NCI-H524 (cell line): ENCODE measurements around the gene MAS1L.

Experiments
- DNase-seq, 2 experiments: peaks; one replicate each; lab custom pipeline; 2025; lab: John Stamatoyannopoulos, UW

The MAS1L gene, protein sequence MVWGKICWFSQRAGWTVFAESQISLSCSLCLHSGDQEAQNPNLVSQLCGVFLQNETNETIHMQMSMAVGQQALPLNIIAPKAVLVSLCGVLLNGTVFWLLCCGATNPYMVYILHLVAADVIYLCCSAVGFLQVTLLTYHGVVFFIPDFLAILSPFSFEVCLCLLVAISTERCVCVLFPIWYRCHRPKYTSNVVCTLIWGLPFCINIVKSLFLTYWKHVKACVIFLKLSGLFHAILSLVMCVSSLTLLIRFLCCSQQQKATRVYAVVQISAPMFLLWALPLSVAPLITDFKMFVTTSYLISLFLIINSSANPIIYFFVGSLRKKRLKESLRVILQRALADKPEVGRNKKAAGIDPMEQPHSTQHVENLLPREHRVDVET

DNA sequence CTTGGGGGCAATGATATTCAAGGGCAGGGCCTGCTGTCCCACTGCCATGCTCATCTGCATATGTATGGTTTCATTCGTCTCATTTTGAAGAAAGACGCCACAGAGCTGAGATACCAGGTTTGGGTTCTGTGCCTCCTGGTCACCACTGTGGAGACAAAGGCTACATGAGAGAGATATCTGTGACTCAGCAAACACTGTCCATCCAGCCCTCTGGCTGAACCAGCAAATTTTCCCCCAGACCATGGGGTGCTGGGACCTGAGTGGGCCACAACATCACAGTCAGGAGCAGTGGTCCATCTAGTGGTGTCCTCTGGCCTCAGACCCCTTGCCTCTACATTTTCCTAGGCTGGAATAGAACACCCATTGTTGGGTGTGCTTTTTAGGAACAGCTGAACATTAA, at the start of gene MAS1L:
TSS of gene MAS1L (minus strand) at position 297 of the 400 bp plus-strand sequence. CDS start at position 243, 54 bp downstream.
- DNase-seq = no peak

DNA sequence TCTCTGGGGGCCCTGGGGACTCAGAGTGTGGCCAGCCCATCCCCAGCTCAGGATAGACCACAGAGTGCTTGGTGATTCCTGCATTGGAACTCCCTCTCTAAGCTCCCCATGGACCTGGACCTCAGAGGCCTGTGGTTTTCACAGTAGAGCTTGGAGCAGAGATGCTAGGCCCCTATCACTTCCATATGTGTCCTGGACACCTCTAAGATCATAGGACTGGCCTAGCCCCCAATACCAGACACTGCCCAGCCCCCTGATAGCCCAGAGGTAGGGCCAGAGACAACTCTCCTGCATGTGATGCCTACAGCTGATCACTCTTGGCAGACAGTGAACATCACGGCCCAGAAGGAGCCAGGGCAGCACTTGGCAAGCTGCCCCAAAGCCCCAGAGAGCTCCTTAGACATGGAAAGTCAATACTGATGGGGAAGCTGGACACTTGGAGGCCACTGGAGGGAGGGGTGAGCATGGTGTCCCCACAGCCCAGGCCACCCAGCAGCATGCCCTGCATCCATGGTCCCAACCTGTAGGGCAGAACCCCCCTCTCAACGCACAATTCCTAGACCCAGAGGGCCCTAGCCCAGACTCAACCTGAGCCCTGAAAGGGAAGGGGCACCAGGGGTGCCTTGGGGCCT, 44.7 kb upstream of the MAS1L start:
- DNase-seq = no peak

DNA sequence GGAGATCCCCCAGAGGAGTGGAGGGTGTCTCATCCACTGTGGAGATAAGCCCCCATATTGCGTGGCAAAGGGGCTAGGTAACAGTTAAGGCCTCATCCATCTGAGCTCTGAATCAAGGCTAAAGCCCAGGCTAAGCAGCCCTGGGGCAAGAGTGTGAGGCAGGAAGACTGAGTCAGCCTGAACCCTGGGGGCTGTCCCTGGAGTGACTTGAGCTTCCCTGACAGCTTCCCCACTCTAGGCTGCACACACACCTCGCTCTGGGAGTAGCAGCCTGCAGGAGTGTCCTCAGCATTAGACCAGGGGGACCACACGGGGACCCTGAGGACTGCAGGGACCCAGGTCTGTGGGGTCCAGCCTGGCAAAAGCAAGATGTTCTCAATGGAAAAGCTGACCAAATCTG, 43.9 kb upstream of the MAS1L start:
- DNase-seq = no peak

DNA sequence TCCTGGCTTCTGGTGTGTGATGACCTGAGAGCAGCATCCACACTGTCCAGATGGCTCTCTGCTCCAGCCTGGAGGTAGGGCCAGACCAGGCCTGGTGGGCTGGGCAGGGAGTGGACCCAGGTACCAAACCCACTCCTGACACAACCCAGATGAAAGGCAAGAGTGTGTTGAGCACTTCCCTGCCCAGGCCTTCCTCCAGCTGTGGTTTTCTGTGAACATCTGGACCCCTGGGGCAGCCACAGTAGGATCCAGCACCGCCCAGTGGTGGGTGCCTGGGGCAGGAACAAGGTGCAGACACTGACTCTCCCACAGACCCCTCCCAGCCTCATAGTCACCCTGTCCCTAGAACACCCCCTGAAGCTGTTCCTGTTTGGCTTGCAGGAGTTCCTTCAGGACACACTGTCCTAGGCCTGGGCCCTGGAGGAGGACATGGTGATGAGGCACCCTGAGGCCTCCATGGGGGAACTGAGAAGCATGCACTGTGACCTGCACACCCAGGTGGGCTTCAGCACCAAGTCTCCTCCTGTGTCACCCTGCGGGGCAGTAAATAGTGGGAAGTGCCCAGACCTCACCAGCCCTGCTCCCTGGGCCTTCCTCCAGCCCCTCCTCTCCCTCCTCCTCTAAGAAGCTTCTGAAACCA, 43.0 kb upstream of the MAS1L start:
- DNase-seq = no peak

DNA sequence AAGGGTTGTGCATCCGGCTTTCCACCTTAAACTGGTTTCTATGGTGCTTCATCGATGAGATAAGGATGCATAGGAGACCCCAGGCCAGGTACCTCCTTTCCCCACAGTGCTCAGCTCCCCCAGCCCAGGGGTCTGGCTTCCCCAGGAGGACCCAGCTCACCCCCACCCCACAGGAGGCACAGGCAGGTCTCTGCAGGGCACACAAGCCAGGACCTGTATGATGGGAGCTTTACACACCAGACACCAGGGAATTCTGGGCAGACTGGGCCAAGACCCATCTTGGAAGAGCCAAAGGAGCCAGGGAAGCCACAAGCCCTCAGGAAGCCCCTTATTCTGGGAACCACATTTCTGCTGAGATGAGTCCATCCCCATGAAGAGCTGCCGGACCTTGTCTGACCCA, 42.2 kb upstream of the MAS1L start:
- DNase-seq = no peak

DNA sequence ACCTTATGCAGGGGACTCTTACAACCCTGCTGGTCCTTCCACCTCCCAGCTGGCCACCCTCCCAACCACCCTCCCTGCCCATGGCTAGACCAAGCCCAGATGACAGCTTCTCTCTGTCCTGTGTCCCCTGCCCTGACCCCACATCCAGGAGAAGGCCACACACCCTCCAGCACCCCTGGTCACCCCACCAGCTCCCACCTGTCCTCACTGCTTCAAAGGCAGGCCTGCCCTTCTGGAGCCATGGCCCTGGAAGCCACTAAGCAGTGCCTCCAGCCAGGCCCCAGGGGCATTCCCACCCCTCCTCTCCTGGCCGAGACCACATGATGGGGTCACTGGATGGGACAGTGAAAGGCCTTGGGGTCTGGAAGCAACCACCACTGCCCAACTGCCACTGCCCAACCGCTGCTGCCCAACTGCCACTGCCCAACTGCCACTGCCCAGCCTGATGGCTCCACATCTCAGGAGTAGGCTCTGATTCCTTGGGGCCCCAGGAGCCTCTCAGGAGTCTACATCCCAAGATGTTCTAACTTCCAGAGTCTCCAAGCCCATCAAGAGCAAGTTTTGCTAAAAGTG, 41.3 kb upstream of the MAS1L start:
- DNase-seq = no peak

DNA sequence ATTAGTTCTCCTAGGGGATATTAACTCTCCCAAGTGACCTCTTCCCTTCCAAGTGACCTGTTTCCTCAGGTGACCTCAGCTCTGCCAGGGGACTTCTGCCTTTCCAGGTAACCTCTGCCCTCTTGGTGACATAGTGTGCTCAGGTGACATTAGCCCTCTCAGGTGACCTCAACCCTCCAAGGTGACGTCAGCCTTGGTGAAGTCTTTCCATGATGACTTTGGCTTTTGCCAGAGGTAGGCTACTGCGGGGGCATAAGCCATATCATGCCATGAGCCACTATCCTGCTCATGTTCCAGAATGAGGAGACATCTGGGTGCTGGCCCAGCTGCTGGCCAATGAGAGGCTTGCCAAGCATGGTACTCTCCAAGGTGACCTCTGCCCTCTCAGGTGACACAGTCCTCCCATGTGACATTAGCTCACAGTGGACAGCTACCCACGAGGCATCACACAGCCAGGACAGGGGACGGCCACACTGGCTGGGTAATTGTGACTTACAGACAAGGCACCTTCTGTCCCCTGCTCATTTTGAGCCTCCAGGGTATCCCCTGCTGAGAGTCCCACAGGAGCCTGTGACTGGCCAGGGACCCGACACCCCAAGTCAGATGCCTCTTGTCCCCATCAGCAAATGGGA, 40.7 kb upstream of the MAS1L start:
- no peak for DNase-seq

DNA sequence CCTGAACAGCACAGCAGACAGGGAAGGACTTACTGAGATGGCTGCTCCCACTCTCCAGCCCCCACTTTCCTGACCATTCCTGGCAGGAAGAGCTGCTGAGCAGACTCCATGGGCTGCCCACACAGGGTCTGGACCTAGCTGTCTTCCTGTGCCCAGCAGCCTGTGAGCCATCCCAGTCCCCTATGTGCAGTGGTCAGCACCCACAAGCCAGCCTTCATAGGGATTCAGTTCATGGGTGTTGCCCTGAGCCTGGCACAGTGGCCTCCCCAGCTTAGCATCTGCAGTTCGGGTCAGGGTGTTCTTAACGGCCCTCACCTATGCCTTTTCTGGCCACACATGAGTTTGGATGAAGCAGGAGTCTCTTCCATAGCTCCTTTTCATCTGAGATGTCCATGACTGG, 39.8 kb upstream of the MAS1L start:
- no peak for DNase-seq

DNA sequence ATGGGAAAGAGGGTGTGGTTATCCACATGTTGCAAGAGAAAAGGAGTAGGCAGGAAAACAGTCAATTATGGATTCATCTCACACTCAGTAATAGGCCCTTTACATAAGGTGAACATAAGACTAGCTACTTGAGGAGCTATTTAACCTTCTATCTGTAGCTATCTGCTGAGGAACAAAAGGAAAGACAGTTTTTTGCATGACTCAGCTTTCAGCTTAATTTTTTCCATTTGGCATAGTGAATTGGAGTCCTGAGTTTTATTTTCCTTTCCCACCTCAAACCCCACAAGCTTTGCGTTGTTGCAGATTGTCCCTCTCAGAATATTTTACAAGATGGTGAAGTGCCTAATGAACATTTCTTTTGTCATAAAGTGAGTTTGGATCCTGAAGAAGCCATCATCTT, 39.4 kb upstream of the MAS1L start:
- DNase-seq = no peak

DNA sequence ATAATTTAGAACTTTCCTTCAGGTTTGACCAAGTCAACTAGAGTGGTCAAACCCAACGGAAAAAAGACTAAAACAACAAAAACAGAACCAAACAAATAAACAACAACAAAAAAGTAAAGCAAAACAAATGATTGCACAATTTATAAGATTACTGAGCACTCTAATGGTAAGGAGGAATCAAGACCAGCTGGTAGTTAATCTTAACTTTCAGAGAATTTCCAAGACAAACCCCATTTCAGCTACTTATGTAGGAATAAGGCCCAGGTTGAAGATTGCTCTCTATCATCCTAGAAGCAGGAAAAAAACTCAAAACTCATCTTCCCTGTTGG, 37.5 kb upstream of the MAS1L start:
- DNase-seq = no peak

DNA sequence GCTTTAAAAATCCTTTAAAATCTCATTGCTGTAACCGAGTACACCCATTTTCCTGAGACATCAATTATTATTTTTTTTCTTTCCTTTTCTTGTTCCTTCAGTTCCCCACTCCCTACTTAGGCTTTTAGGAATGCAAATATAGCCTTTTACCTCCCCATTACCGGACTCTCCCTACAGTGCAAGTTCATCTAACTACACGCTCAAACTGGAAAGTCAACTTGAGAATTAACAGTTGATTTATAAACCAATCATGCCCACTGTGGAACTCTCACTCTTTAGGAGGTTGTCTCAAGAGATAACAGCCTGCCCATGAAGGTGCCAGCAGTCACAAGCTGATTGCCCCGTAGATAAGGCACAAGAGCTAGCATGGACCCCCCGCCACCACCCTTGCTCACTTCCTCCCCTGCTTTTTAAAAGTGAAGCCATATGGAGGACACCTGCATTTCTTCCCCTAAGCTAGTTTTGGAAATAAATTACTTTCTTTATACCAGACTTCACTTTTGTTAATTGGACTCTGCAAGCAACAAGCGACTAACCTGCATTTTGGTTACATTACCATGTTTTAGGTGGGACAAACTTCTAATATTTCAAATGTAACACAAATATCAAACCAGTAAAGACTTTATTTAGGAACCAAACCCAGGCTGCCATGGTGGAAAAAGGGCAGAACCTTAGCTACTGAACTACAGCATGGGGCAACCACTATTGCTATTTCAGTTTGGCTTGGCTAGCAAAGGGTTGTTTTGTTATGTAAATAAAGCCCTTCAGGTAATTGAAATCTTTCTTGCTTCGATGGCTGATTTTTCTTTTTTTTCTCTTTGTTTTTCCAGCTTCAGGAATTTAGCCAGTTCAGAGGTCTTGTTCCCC, 36.9 kb upstream of the MAS1L start:
- no peak for DNase-seq

DNA sequence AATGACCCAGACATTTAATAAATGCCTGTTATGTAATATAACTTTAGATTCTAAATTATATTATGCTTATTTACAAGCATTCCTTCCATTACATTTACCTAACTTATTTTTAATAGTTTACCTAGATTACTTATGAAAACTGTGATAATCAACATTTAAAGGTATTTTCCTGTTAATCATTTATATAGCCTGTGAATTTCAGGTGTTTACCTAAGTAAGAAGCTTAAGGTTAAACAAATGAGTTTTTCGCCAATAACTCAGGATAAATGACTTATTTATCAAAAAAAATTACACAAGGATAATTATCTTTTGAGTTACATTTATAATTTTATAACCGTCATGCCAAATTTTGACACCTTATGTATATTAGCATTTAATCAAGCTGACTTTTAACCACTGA, 36.3 kb upstream of the MAS1L start:
- DNase-seq = no peak

DNA sequence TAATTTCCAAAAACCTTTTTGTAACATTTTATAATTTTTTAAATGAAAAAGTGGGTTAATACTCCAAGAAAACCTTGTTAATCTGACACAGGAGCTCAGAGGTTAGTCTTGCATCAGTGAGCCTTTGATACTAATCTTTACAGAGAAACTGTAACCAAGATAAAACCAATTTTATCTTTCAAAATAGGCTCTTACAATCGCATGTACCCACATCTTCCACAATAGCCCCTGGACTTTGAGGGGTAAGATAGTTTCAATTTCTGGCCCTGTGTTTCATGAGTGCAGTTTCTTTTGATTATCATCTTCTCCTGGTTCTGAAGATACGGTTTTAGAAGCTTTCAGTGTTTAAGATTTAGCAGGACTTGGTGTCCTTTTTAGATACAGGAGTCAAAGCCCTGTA, 34.5 kb upstream of the MAS1L start:
- no peak for DNase-seq

DNA sequence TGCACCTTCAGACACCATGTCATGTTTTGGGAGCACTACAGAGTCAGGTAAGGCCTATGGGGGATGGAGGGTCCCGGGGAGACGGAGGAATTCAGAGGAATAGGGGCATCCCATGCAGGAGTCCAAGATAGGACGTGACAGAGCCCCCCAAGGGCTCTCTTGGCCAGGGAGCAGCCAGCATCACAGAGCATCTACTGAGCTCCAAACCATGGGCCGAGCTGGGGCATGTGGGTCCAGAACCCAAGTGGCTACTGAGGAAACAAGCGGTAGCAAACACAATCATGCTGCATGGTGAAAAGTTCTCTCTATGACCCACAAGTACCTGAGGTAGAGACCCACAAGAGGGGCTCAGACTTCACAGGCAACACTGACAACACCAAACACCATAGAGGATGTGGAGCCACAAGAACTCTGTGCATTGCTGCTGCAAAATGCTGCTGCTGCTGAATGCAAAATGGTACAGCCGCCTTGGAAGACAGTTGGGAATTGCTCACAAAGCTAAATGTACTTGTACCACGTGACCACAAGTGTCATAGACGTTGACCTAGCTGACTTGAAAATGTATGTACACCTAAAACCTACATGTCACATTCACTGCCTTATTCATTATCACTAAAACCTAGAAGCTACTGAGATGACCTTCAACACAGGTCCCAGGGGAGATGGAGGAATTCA, 33.4 kb upstream of the MAS1L start:
- DNase-seq = no peak

DNA sequence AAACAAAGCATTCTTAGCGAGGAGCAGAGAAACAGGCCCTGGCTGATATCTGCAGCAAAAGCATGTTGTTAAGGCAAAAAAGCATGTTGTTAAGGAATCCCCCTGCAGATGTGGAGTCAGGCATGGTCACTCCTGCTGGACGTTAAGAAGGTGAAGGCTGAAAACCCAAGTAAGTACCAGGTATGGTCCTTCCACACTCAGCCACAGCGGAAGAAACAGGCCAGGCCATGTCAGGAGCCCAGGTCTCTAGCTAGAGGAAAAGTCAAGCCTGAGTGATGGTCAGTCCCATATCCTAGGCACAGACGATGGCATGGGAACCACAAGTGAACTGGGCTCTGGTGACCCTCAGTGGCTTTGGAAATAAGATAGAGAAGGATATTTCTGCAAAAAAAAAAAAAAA, 32.5 kb upstream of the MAS1L start:
- no peak for DNase-seq

DNA sequence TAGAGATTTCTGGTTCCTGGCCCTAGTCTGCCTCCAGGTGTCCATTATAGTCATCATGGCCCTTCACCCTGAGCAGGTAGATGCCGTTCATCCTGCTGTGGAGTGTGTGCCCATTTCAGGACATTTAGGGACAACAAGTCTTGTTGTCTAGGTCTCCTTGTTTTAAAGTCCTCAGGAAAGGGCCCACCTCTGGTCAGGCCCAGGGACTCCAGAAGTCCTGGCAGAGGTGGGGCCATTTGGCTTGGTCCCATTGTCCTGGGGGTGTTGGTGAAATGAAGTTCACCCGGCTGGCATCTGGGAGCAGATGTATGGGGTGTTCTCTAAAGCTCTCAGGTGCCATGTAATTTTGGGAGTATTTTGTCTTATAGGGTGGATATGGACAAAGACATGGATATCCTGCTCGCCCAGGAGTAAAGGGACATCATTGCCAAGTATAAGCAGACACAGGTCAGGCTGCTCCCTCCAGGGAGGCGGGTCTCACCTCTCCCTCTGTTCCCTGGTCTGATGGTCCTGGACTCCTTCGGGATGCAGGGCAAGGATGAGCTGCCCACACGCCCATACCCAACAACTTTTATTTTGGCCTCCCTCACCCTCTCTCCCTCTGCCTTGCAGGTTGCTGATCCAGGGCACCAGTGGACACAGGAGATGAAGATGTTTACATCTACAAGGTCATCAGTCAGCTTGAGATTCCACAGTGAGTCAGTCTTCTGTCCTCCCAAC, 31.7 kb upstream of the MAS1L start:
- no peak for DNase-seq

DNA sequence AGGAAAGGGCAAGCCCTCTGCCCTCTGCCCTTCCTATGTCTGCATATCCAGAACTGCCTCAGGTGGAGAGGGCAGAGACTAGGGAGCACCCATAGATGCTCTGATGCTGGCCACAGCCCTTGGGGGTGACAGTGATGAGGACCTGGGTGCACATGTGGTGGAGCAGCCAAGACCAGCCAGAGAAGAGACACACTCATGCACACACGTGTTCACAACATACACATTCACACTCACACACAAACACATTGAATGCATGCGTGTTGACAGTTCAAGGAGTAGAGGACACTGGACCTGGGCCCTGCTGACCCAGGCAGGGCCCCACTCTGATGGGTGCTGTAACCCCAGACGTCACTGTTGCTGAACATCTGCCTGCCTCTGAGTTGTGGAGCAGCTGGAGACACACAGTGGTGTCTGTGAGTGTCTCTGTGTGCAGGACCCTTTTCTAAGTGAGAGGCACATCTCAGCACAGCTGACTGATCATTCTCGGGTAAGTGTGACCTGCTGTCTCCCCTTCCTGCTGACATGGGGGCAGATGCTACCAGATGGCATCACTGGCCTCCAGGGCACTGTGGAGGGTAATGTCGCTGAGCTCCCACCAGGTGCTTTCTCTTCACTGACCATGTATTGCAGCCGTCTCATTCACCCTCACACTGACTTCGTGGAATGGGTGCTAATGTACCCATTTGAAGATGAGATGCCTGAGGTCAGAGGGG, 30.1 kb upstream of the MAS1L start:
- no peak for DNase-seq

DNA sequence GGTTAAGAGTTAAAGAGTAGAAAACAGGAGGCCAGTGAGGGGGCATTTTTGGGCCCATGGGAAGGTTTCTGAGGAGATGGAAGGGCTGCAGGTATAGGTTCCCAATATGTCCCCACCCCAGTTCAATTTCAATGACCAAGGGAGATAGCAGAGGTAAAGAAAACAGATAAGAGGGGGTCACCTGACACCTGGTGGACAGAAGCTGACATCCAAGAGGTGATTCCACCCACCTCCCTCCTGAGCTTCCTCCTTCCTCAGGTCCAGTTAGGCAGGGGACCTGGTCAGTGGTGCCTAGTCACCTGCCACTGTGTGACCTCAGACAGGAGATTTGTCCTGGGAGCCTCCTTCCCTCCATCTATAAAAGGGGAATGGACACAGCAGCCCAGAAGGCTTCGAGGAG, 29.5 kb upstream of the MAS1L start:
- no peak for DNase-seq

DNA sequence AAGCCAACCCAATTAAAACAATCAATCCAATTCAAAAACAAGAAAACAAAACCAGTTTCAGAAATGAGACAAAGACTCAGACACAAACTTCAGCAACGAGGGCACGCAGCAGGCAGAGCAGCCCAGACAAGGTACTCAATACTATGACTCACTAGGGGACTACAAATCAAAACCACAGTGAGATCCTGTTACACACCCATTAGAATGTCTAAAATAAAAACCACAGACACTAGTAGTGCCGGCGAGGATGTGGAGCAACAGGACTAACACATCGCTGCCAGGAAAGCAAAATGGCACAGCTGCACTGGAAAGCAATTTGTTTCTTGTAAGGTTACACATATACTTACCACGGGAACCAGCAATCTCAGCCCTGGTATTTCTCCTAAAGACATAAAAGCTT, 28.4 kb upstream of the MAS1L start:
- no peak for DNase-seq
